ENCODE data around the gene RAB37.
A peak's percentile ranks its signal among the peaks of the same experiment; 100 is the strongest.

RAB37 gene

GRCh38 chr17:74736513-74737298 is at the start of gene RAB37:
Gene RAB37 (plus strand): TSS chr17:74737256. CDS start chr17:74737273, 17 bp downstream.
- TF ChIP-seq ZC3H10 (CRISPR knock-in tag; IDR thresholded peaks at IDR 0.05) (no peak), TCF4 (CRISPR knock-in tag; IDR thresholded peaks at IDR 0.05; ENCODE audit: borderline replicate concordance) (no peak), ZNF8 (CRISPR knock-in tag; IDR thresholded peaks at IDR 0.05) (no peak), TOX (CRISPR knock-in tag; IDR thresholded peaks at IDR 0.05; ENCODE audit: borderline replicate concordance) (no peak), RARB (CRISPR knock-in tag; IDR thresholded peaks at IDR 0.05) (no peak), ZNF70 (CRISPR knock-in tag; IDR thresholded peaks at IDR 0.05) (no peak), CSRNP3 (CRISPR knock-in tag; IDR thresholded peaks at IDR 0.05) (no peak), PATZ1 (CRISPR knock-in tag; IDR thresholded peaks at IDR 0.05; ENCODE audit: borderline replicate concordance) (no peak), GLIS3 (CRISPR knock-in tag; IDR thresholded peaks at IDR 0.05) (no peak), ARNTL (CRISPR knock-in tag; IDR thresholded peaks at IDR 0.05; ENCODE audit: borderline replicate concordance, low read depth) (no peak), PPARA (CRISPR knock-in tag; IDR thresholded peaks at IDR 0.05; ENCODE audit: borderline replicate concordance) (no peak), ZNF565 (CRISPR knock-in tag; conservative IDR thresholded peaks at IDR 0.05; ENCODE audit: low read depth) (no peak), SNAI2 (CRISPR knock-in tag; IDR thresholded peaks at IDR 0.05) (no peak), ZFP30 (CRISPR knock-in tag; IDR thresholded peaks at IDR 0.05) (no peak), POU6F1 (CRISPR knock-in tag; IDR thresholded peaks at IDR 0.05; ENCODE audit: borderline replicate concordance, low read depth) (no peak)
- peak; percentile 51 for ATAC-seq

- ATAC-seq, result no peak
- no peak for TF ChIP-seq CSRNP3 (CRISPR knock-in tag; IDR thresholded peaks at IDR 0.05)
- no peak for TF ChIP-seq TSHZ2 (CRISPR knock-in tag; IDR thresholded peaks at IDR 0.05)
These were observed 49.2 kb upstream of the RAB37 start for GRCh38 chr17:74687886-74688285.

GRCh38 chr17:74690409-74690825 is 46.6 kb upstream of the RAB37 start:
- ATAC-seq, result no peak
- TF ChIP-seq PATZ1 (CRISPR knock-in tag; IDR thresholded peaks at IDR 0.05; ENCODE audit: borderline replicate concordance) (no peak), GLIS3 (CRISPR knock-in tag; IDR thresholded peaks at IDR 0.05) (no peak), TOX (CRISPR knock-in tag; IDR thresholded peaks at IDR 0.05; ENCODE audit: borderline replicate concordance) (no peak), TCF4 (CRISPR knock-in tag; IDR thresholded peaks at IDR 0.05; ENCODE audit: borderline replicate concordance) (no peak), RARB (CRISPR knock-in tag; IDR thresholded peaks at IDR 0.05) (no peak), ZC3H10 (CRISPR knock-in tag; IDR thresholded peaks at IDR 0.05) (no peak), CSDC2 (CRISPR knock-in tag; IDR thresholded peaks at IDR 0.05) (no peak), ESRRG (CRISPR knock-in tag; IDR thresholded peaks at IDR 0.05) (no peak), ZNF565 (CRISPR knock-in tag; conservative IDR thresholded peaks at IDR 0.05; ENCODE audit: low read depth) (no peak), ZFP3 (CRISPR knock-in tag; IDR thresholded peaks at IDR 0.05) (no peak), ZFP30 (CRISPR knock-in tag; IDR thresholded peaks at IDR 0.05) (no peak), CSRNP3 (CRISPR knock-in tag; IDR thresholded peaks at IDR 0.05) (no peak), TSHZ2 (CRISPR knock-in tag; IDR thresholded peaks at IDR 0.05) (no peak)
